Esophagus squamous epithelium (tissue), 5 donors: Measurements from ENCODE around the gene HIVEP1. TPM values are rescaled to one million over a fixed set of nuclear protein-coding genes. Genes with fewer than 3 reads are reported as not detected.

Experiments used
- DNase-seq: peaks from one replicate; lab custom pipeline; 2025; lab: John Stamatoyannopoulos, UW
- H3K27ac ChIP-seq, 4 donors: fragments of 200-600 bp; sonication (generic); one replicate each; pipeline ENCODE4 v1.5.1; 2016 to 2019; ENCODE audit warnings: mild to moderate bottlenecking in 1 of 4
- H3K27me3 ChIP-seq, 4 donors: fragments of 200-600 bp; sonication (generic); 1 replicate in 3 of 4; 2 replicates in 1 of 4; pipeline versions ENCODE4 v1.5.1 to v1.6.0; 2017 to 2021; ENCODE audit warnings: antibody characterized with exemption in 1 of 4
- H3K36me3 ChIP-seq, 3 donors: fragments of 200-600 bp; sonication (generic); one replicate each; pipeline ENCODE4 v1.5.1; 2016 to 2019
- H3K4me1 ChIP-seq, 3 donors: fragments of 200-600 bp; sonication (generic); one replicate each; pipeline ENCODE4 v1.5.1; 2017 to 2019
- H3K4me3 ChIP-seq, 4 donors: fragments of 200-600 bp; sonication (generic); 1 replicate in 3 of 4; 2 replicates in 1 of 4; pipeline ENCODE4 v1.5.1; 2016 to 2019; ENCODE audit warnings: mild to moderate bottlenecking in 2 of 4, moderate library complexity in 1 of 4
- H3K9me3 ChIP-seq, 3 donors: fragments of 200-600 bp; sonication (generic); one replicate each; pipeline ENCODE4 v1.5.1; 2016 to 2019
- CTCF ChIP-seq, 6 experiments: fragments of 450-650 bp in 4 of 6; fragments of 200-600 bp in 2 of 6; sonication (generic) in 2 of 6; IDR thresholded peaks; one replicate each; pipeline ENCODE4 v1.5.1; 2016 to 2019; ENCODE audit warnings: antibody characterized with exemption in 6 of 6, mild to moderate bottlenecking in 4 of 6, moderate library complexity in 4 of 6
- POLR2A ChIP-seq, 4 donors: fragments of 450-650 bp; IDR thresholded peaks; one replicate each; pipeline ENCODE4 v1.6.1; 2017; ENCODE audit warnings: antibody characterized with exemption in 4 of 4, mild to moderate bottlenecking in 4 of 4, moderate library complexity in 3 of 4
- WGBS, 2 donors: methylation state at CpG; one replicate each; pipeline ENCODE4 v1.1.5; 2018; 5-methylcytosine and 5-hydroxymethylcytosine counted together
- intact Hi-C: fragments of 100-400 bp; cut with DNase I; formaldehyde crosslinking; loops from one replicate; pipeline ENCODE4 v1.15.0; 2022
- total RNA-seq, 4 donors: library from RNA; depleted of rRNA; stranded (reverse); fragments of >200 nt; gene quantifications; one replicate each; pipeline ENCODE4 v1.1.0, GENCODE V29; 2016
- donor health status: DM: yes; HTN: yes; CAD: no.

Gene HIVEP1
- 10 to 100 TPM; 11.0 to 22.3 (median 20.7) TPM for total RNA-seq

GRCh38 chr6:12012038-12012557 is at the start of gene HIVEP1:
HIVEP1 (plus strand) TSS chr6:12012312; CDS start chr6:12015629, 3,317 bp downstream.
- intact Hi-C loops = no loop called here
- no CpG with 5 or more reads among the region's 78 CpGs for WGBS, 2 donors
- Histone ChIP-seq H3K36me3 (peaks cover 0 to 8% (median 0%) of the 10 kb centered on the region in 3 donors), H3K4me1 (peaks cover 4 to 57% (median 28%) of the 10 kb centered on the region in 3 donors), H3K27ac (peak within 1 kb of the TSS; percentile 97 to 100 (median 98)), H3K27me3 (no peaks in the 10 kb centered on the region), H3K9me3 (no peaks in the 10 kb centered on the region), H3K4me3 (peak within 1 kb of the TSS; percentile 80 to 93 (median 86))
- DNase-seq = no peak
- TF ChIP-seq CTCF (IDR thresholded peaks at IDR 0.05) (no peak), POLR2A (IDR thresholded peaks at IDR 0.05) (peak in 2 of 4 donors; percentile 10 to 48)

- DNase-seq = no peak
- Histone ChIP-seq H3K4me1 (peaks cover 0 to 9% (median 8%) of the 10 kb centered on the region in 3 donors), H3K27me3 (no peaks in the 10 kb centered on the region), H3K9me3 (no peaks in the 10 kb centered on the region), H3K4me3 (no peak overlapping the region), H3K36me3 (no peaks in the 10 kb centered on the region), H3K27ac (no peak overlapping the region)
- 82 to 88% methylated on average over 3 of the region's 3 CpGs for WGBS, 2 donors
- TF ChIP-seq CTCF (IDR thresholded peaks at IDR 0.05) (no peak), POLR2A (IDR thresholded peaks at IDR 0.05) (no peak)
- intact Hi-C loops = no loop called here
Measured at GRCh38 chr6:11963756-11964500, 48.2 kb upstream of the HIVEP1 start.

- no peak overlapping the region for H3K27ac ChIP-seq
- no peak for DNase-seq
- H3K4me1 ChIP-seq = peaks cover 0 to 13% (median 11%) of the 10 kb centered on the region in 3 donors
- no peak overlapping the region for H3K4me3 ChIP-seq
- no peaks in the 10 kb centered on the region for H3K9me3 ChIP-seq
- H3K36me3 ChIP-seq = no peaks in the 10 kb centered on the region
- WGBS, 2 donors = 67 to 87% methylated on average over 3 of the region's 3 CpGs
- TF ChIP-seq POLR2A (IDR thresholded peaks at IDR 0.05) = no peak
- TF ChIP-seq CTCF (IDR thresholded peaks at IDR 0.05) = no peak
- H3K27me3 ChIP-seq = no peaks in the 10 kb centered on the region
- intact Hi-C loops = no loop called here
Measured at GRCh38 chr6:11964729-11965335, 47.3 kb upstream of the HIVEP1 start.

- intact Hi-C loops = no loop called here
- no peaks in the 10 kb centered on the region for H3K27me3 ChIP-seq
- H3K9me3 ChIP-seq = no peaks in the 10 kb centered on the region
- no peak overlapping the region for H3K27ac ChIP-seq
- H3K36me3 ChIP-seq = no peaks in the 10 kb centered on the region
- TF ChIP-seq POLR2A (IDR thresholded peaks at IDR 0.05) = no peak
- no peak for TF ChIP-seq CTCF (IDR thresholded peaks at IDR 0.05)
- no peak overlapping the region for H3K4me3 ChIP-seq
- peaks cover 0 to 13% (median 11%) of the 10 kb centered on the region in 3 donors for H3K4me1 ChIP-seq
- DNase-seq = no peak
- WGBS, 2 donors = 90 to 91% methylated on average over 2 of the region's 2 CpGs
Measured at GRCh38 chr6:11965499-11965898, 46.6 kb upstream of the HIVEP1 start.
